ENCODE data around the gene TRDMT1.
"Not testable (repeated sequence)": the region's sequence is repeated elsewhere in the genome, so short reads cannot be mapped to it uniquely, and the experiment has no call there.

TRDMT1 gene

GRCh38 chr10:17128261-17128660 lies 73.2 kb downstream of the TRDMT1 start:
- no peak for DNase-seq (ENCODE audit: low read depth)

- no peak for DNase-seq (ENCODE audit: low read depth)
Observed at GRCh38 chr10:17126327-17126726, 75.1 kb downstream of the TRDMT1 start.

GRCh38 chr10:17125206-17125893 lies 76.1 kb downstream of the TRDMT1 start:
- DNase-seq (ENCODE audit: low read depth) = no peak

- no peak for DNase-seq (ENCODE audit: low read depth)
Observed at GRCh38 chr10:17123961-17124360, 77.5 kb downstream of the TRDMT1 start.

- no peak for DNase-seq (ENCODE audit: low read depth)
Observed at GRCh38 chr10:17122726-17123661, 78.5 kb downstream of the TRDMT1 start.

- DNase-seq (ENCODE audit: low read depth) = no peak
Observed at GRCh38 chr10:17122052-17122451, 79.4 kb downstream of the TRDMT1 start.

GRCh38 chr10:17120694-17121093 lies 80.8 kb downstream of the TRDMT1 start:
- no peak for DNase-seq (ENCODE audit: low read depth)

- no peak for DNase-seq (ENCODE audit: low read depth)
Observed at GRCh38 chr10:17119845-17120244, 81.6 kb downstream of the TRDMT1 start.

GRCh38 chr10:17116193-17116592 lies 85.3 kb downstream of the TRDMT1 start:
- no peak for DNase-seq (ENCODE audit: low read depth)

- no peak for DNase-seq (ENCODE audit: low read depth)
Observed at GRCh38 chr10:17115683-17116082, 85.8 kb downstream of the TRDMT1 start.

- not testable (repeated sequence) for DNase-seq (ENCODE audit: low read depth)
Observed at GRCh38 chr10:17114878-17115444, 86.5 kb downstream of the TRDMT1 start.

- DNase-seq (ENCODE audit: low read depth) = no peak
Observed at GRCh38 chr10:17113889-17114540, 87.5 kb downstream of the TRDMT1 start.

- no peak for DNase-seq (ENCODE audit: low read depth)
Observed at GRCh38 chr10:17113346-17113745, 88.1 kb downstream of the TRDMT1 start.

GRCh38 chr10:17112566-17112965 lies 88.9 kb downstream of the TRDMT1 start:
- DNase-seq (ENCODE audit: low read depth) = no peak

GRCh38 chr10:17109475-17110207 lies 91.8 kb downstream of the TRDMT1 start:
- no peak for DNase-seq (ENCODE audit: low read depth)

- DNase-seq (ENCODE audit: low read depth) = no peak
Observed at GRCh38 chr10:17109046-17109445, 92.4 kb downstream of the TRDMT1 start.

GRCh38 chr10:17106991-17107390 lies 94.5 kb downstream of the TRDMT1 start:
- DNase-seq (ENCODE audit: low read depth) = no peak

- no peak for DNase-seq (ENCODE audit: low read depth)
Observed at GRCh38 chr10:17101910-17102266, 99.6 kb downstream of the TRDMT1 start.

GRCh38 chr10:17101257-17101909 lies 100.1 kb downstream of the TRDMT1 start:
- DNase-seq (ENCODE audit: low read depth) = no peak

- no peak for DNase-seq (ENCODE audit: low read depth)
Observed at GRCh38 chr10:17100586-17100985, 100.9 kb downstream of the TRDMT1 start.

GRCh38 chr10:17098012-17098411 lies 103.5 kb downstream of the TRDMT1 start:
- no peak for DNase-seq (ENCODE audit: low read depth)

Measured in activated gamma-delta T cell treated with anti-CD3 and anti-CD28 coated beads, Interleukin-2, amount 50 U/mL, for 16 hours (primary cell).